Measurements from ENCODE around the gene CDK9. TPM values are rescaled to one million over a fixed set of nuclear protein-coding genes. Genes with fewer than 3 reads are reported as not detected.
"Not testable (repeated sequence)": the region's sequence is repeated elsewhere in the genome, so short reads cannot be mapped to it uniquely, and the experiment has no call there.

The CDK9 gene
- polyA plus RNA-seq, 3 donors from 2014 or later = 44.6 to 83.1 (median 58.1) TPM

DNA sequence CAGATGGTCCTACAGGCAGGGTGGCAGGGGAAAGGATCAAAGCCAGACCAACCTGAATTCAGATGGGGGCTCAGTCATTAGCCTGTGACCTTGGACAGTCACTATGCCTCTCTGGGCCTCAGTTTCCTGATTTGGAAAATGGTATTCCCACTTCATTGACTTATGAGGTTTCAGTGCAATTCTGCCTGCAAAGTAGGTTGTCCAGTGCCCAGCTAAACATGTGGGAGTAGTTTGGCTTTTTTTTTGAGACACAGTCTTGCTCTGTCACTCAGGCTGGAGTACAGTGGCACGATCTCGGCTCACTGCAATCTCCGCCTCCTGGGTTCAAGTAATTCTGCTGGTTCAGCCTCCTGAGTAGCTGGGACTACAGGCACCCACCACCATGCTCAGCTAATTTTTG is 50.7 kb downstream of the CDK9 start:
- DNase-seq; H3K4me3 Mint-ChIP-seq; H3K4me1 Mint-ChIP-seq; H3K27me3 Mint-ChIP-seq (ENCODE audit: low read depth in 3 of 3); H3K9me3 Mint-ChIP-seq: not testable (repeated sequence)
- Mint-ChIP-seq H3K27ac (peak overlapping the region in 1 of 6 donors; percentile 11), H3K36me3 (peaks cover 0 to 12% (median 0%) of the 10 kb centered on the region in 3 donors)

DNA sequence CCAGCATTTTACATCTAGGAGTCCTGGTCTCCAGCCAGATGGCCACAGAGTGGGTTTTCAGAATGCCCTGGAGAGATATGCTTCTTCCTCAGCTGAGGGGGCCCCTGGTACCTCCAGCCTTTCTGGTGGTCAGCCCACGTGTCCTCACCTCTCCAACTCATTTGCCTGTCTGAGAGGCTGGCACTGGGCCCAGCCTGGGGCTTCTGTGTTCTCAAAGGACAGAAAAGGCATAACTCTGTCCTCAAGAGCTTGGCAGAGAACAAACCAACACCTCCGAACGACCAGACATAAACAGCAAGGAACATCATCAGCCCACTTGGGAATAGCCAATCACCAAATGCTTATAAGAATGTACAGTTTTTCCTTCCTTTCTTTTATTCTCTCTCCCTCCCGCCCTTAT is 51.5 kb downstream of the CDK9 start:
- Mint-ChIP-seq H3K27ac (no peak overlapping the region), H3K4me1 (no peaks in the 10 kb centered on the region), H3K9me3 (no peaks in the 10 kb centered on the region), H3K27me3 (ENCODE audit: low read depth in 3 of 3) (peaks cover 0 to 2% (median 1%) of the 10 kb centered on the region in 3 donors), H3K36me3 (peaks cover 0 to 16% (median 0%) of the 10 kb centered on the region in 3 donors), H3K4me3 (no peak overlapping the region)
- DNase-seq = no peak

DNA sequence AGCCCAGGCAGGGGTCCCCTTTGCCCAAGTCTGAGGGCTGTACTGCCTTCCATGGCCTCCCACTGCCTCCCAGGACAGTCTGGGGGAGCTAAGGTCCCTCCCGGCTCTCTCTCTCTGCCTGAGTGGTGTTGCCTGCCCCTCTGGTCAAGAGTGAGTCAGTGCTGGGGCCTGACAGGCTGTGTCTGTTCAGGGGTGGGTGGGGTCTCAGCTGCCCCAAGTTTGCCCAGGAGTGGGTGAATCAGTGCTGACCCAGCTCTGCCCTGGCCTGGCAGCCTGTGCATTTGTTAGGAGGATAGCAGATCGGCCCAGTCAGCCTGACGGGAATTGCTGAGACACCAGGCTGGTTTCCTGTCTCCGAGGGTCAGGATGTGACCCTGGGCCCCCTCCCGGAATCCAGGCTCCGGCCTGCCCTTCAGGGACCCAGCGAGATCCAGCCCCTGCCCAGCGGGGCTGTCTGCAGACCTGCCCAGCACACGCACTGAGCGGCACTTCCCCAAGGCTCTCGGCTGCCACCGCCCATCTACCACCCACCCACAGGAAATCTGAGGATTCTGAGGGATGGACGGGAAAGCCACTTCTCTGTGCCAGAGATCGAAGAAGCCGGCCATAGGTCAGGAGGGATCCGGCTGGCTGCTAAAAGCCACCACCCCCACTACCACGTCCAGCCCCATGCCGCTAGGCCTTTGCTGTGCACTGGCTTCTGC is 52.7 kb downstream of the CDK9 start:
- Mint-ChIP-seq H3K4me3 (no peak overlapping the region), H3K27ac (no peak overlapping the region), H3K9me3 (no peaks in the 10 kb centered on the region), H3K36me3 (peaks cover 0 to 16% (median 0%) of the 10 kb centered on the region in 3 donors), H3K27me3 (ENCODE audit: low read depth in 3 of 3) (peaks cover 0 to 2% (median 1%) of the 10 kb centered on the region in 3 donors), H3K4me1 (no peaks in the 10 kb centered on the region)
- DNase-seq = no peak

Other genes starting within 250 kb of the CDK9 start
- under 1 TPM in 2 of 3 donors, not detected in 1; 0.59 to 0.99 TPM for gene STXBP1, start 173.8 kb upstream of the CDK9 start, polyA plus RNA-seq
- under 1 TPM in 2 of 3 donors, not detected in 1; 0.24 to 0.25 TPM for gene CFAP157, start 79.0 kb upstream of the CDK9 start, polyA plus RNA-seq
- gene PTRH1, start 70.4 kb upstream of the CDK9 start, polyA plus RNA-seq = 10 to 100 TPM; 36.6 to 40.6 (median 39.7) TPM
- gene TTC16, start 70.0 kb upstream of the CDK9 start, polyA plus RNA-seq = 1 to 10 TPM in 2 of 3 donors, not detected in 1; 1.3 to 2.4 TPM
- 10 to 100 TPM; 38.9 to 55.1 (median 49.9) TPM for gene TOR2A, start 50.7 kb upstream of the CDK9 start, polyA plus RNA-seq
- gene SH2D3C, start 7.4 kb upstream of the CDK9 start, polyA plus RNA-seq = 10 to 100 TPM; 16.9 to 86.2 (median 18.7) TPM
- gene FPGS, start 16.8 kb downstream of the CDK9 start, polyA plus RNA-seq = 10 to 100 TPM; 77.3 to 97.7 (median 89.1) TPM
- gene ENG, start 68.6 kb downstream of the CDK9 start, polyA plus RNA-seq = 10 to 100 TPM in 1 of 3 donors, 1 to 10 TPM in 2; 7.2 to 12.1 (median 8.6) TPM
- gene AK1, start 91.6 kb downstream of the CDK9 start, polyA plus RNA-seq = 1 to 10 TPM in 1 of 3 donors, under 1 TPM in 1, not detected in 1; 0.12 to 1.0 TPM
- 10 to 100 TPM; 84.0 to 97.8 (median 94.1) TPM for gene ST6GALNAC6, start 113.6 kb downstream of the CDK9 start, polyA plus RNA-seq
- gene ST6GALNAC4, start 131.0 kb downstream of the CDK9 start, polyA plus RNA-seq = 10 to 100 TPM in 1 of 3 donors, 1 to 10 TPM in 2; 8.7 to 20.1 (median 9.1) TPM
- gene PIP5KL1, start 144.7 kb downstream of the CDK9 start, polyA plus RNA-seq = under 1 TPM in 2 of 3 donors, not detected in 1; 0.14 to 0.18 TPM
- gene DPM2, start 151.8 kb downstream of the CDK9 start, polyA plus RNA-seq = 10 to 100 TPM; 48.0 to 79.7 (median 59.8) TPM
- 10 to 100 TPM in 2 of 3 donors, 1 to 10 TPM in 1; 7.6 to 19.6 (median 14.7) TPM for gene EEIG1, start 195.0 kb downstream of the CDK9 start, polyA plus RNA-seq